GM18868 (cell line): ENCODE measurements around the gene CIAO2B.

Source experiments
- ATAC-seq: cut with Tn5 transposase; IDR thresholded peaks from one replicate; pipeline ENCODE4 v1.9.1; 2021; ENCODE audit warnings: mild to moderate bottlenecking, moderate library complexity; ENCODE audit not compliant: unreplicated experiment

The CIAO2B gene

DNA sequence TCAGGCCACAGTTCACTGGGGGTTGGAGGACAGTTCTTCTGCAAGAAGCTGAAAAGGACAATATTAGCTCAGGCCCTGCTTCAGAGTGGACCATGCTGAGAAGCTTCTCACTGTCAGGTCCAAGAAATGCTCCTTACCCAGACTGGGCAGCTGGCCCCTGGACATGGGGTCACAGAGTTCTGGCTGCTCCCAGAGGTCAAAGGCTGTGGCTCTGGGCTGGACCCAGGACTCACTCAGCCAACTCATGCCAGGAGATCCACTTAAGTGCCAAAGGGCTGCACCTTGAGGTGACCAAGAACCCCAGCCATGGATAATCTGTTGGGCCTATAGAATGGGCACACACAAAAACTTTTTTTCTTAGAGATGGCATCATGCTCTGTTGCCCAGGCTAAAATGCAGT lies 5.2 kb upstream of the CIAO2B start:
- ATAC-seq: no peak

DNA sequence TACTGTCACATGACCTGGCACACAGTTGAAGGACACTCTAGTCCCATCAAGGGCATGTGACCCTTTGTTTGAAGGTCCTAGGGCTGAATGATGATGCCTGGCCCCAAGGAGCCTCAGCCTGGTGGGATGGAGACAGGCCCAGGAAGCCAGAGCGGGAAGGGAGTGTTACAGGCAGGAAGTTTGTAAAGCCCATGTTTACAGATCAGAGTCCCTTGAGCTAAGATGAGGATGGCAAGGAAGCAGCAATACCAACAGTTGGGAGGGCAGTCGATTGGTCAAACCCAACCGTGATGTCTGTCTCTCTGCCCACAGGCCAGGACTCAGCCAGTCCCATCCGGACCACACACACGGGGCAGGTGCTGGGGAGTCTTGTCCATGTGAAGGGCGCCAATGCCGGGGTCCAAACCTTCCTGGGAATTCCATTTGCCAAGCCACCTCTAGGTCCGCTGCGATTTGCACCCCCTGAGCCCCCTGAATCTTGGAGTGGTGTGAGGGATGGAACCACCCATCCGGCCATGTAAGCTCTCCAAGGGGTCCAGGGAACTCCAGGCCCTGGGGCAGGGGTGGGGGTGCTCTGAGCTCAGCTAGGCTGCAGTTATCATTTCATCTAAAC lies 3.6 kb upstream of the CIAO2B start:
- no peak for ATAC-seq

DNA sequence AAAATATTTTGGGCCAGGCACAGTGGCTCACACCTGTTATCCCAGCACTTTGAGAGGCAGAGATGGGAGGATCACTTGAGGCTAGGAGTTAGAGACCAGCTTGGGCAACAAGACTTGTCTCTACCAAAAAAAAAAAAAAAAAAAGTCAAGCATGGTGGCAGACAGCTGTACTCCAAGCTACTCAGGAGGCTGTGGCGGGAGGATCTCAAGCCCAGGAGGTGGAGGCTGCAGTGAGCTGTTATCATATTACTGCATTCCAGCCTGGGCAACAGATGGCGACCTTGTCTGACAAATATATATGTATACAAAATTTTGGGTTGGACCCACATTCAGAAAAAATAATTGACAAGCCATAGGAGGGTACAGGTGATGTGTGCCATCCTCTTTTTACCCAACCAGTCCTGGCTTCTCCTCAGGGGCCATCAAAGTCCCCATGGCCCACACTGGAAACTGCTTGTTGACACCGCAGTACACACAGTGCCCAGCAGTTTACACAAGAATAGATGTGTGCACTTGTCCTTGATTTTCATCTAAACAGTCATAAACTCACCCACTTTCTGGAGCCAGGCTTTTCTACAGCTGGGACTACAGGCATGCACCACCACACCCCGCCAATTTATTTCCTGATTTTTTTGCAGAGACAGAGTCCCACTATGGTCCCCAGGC lies 2.8 kb upstream of the CIAO2B start:
- no peak for ATAC-seq

DNA sequence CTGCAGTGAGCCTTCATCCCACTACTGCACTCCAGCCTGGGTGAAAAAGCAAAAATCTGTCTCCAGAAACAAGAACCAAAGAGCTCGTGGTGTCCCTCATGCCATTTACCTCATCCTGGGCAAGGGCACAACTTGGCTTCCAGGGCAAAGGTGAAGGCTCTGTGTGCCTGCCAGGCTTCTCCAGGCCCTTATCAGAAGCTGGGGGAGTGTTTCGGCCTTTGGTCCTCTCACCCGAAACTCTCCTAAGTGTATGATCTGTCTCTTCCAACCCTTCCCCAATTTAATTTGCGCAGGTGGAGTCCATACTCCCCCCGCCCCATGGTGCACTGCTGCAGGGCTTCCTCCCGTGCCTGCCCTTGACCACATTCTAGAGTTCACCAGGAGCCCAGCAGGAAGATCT lies 2.3 kb upstream of the CIAO2B start:
- ATAC-seq: no peak

DNA sequence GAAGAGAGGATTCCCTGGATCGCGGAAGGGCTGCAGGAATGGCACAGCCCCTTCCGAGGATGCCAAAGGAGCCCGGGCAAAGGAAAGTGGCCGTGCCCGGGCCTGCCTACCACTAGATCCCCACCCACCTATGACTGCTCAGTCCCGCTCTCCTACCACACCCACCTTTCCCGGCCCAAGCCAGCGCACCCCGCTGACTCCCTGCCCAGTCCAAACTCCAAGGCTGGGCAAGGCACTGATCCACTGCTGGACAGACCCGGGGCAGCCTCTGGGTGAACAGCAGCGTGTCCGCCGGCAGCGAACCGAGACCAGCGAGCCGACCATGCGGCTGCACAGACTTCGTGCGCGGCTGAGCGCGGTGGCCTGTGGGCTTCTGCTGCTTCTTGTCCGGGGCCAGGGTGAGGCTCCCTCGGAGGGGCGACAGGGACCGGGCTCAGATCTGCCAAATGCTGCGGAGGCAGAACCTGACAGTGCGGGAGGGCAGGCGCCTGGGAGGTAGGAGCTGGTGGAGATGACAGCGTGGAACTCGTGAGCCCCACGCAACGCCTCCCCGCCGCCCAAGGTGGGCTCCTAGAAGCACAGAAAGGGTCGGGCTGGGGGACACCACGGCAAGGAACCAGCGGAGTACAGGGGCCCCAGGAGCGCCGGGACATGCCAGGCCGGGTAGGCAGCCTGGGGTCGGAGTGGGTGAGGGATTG lies 1.3 kb upstream of the CIAO2B start, which contains the start of gene CES2:
Gene CES2 (plus strand): TSS at position 203 of the 698 bp plus-strand sequence. CDS start 120 bp downstream, at position 323.
- ATAC-seq: no peak

DNA sequence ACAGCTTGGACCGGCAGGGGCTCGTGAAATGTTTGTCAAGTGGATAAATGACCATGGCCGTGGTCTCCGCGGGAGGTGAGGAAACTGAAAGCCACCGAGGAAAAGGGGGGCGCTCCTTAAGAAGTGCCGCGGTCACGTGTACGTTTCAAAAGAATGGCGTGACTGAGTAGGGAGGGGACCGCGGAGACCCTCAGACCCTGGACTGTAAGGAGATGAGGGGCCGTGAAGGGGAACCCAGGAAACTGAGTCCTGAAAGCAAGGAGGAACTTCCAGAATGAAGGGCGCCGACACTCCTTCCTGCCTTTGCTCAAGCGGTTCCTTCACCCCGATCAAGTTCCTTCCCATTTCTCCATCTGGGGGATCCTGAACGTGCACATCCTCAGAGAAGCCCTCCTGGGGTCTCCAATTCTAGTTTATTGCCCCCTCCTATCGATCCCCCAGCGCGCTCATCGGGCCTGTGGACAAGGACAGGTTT lies 674 bp upstream of the CIAO2B start:
- ATAC-seq: peak; percentile 12

DNA sequence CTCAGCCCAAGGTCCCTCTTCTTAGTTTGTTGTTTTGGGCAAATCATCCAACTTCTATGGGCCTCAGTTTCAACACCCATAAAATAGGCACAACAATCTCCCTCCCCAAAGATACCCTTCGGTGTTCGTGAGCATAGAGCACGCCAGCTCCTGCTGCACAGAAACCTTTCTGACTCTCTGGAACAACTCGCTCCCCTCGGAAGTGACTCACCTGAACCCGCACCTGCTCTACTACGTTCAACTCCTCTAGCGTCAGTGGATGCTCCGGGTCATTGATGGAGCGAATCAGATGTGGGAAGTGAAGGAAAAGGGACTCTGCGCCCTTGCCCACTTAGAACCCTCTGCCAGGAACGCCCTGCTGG lies 445 bp downstream of the CIAO2B start:
- no peak for ATAC-seq

DNA sequence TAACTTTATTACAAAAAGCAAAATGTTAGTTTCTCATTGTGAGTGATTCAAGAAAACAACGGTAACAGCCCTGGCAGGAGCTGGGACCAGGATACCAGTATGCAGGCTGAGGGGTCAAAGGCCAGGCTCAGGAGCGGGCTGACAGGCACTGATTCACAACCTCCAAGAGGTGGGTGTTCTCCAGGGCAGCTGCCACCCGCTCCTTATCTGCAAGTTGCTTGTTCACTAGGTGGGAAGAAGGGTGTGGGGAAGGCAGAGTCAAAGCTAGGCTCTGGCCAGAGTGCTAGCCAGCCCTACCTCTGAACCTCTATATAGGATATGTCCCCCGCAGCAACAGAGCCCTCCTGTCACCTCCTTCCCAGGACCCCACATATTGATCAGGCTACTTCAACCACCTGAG lies 2.1 kb downstream of the CIAO2B start:
- ATAC-seq: no peak

DNA sequence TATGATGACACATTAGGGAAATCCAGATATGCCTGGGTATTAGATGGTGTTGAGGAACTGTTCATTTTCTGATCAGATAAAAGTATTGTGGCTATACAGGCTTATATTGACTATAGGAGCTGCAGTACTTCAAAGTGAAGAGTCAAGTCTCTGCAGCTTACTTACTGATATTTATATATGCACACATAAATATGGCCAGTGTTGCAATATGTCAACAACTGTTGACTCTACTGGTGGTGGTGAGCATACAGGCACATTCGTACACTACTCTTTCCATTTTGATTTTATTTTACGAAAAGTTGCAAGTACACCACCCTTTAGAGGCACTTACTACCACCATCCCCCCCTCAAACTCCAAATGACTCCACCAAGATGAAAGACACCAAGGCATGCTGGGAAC lies 2.5 kb downstream of the CIAO2B start:
- no peak for ATAC-seq

DNA sequence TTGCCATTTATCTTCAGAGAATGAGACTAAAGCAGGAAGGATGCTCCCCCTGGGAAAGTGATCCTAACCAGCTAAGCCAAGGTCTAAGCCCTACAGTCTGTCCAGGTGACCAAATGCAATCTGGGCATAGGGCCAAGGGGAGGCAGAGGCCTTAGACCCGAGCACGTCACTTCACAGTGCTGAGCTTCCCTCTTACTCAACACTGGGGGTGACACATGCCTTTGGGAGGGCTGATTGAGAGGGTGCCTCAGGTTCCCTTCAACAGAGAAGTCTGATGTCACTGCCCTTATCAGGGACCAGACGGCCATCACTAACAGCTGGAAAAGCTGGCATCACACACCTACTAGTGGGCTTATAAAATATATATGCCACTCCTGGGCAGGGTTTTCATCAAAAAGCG lies 4.0 kb downstream of the CIAO2B start:
- ATAC-seq: no peak

DNA sequence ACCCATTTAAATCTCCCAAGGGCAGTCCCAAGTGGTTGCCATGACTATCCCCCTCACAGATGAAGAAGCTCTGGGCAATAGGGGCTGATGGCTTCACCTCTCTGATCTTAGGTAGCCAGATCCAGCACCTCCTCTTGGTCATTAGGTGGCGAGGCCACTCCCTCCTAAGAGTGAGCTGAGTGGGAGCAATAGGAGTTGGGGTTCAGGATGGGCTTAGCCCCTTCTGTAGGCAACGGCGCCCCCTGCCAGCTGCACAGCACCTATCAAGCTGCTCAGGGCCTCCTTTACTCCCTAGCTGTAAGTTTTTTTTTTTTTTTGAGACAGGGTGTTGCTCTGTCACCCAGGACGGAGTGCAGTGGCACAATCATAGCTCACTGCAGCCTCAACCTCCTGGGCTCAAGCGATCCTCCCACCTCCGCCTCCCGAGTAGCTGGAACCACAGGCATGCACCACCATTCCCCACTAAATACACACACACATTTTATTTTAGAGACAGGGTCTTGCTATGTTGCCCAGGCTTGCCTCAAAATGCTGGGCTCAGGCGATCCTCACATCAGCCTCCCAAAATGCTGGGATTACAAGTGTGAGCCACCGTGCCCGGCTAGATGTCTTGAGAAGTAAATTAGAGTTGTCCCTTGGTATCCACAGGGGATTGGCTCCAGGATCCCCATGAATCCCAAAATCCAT lies 5.4 kb downstream of the CIAO2B start:
- no peak for ATAC-seq

DNA sequence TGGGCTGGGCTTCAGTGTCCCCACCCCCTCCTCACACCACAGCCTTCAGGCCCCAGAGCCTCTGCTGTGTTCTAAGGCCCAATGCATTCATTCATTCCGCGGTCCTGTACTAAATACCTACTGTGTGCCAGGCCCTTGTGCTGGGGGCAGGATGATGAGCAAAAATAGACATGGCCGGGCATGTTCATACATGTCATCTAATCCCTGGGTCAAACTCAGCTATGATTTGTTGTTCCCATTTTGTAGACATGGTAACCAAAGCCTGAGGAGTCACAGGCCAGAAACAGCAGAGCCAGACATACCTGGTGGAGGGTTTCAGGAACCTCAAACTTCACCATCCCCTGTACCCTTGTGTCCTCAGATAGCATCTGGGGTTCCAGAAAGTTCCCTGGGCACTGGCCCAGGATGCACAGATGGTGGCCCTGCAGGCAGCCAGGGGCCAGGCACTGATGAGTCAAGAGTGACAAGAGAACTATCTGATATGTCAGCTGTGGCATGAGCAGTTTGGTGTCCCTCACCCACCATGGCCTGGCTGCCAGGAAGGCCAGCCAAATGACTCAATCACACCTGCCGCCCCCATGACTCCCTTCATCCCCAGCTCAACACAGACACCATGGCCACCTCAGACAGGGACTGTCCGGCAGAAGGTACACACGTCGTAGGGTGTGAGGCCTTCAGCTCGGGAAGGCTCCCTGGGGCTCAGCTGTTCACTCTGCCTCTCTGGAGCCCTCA lies 6.1 kb downstream of the CIAO2B start:
- ATAC-seq: no peak

DNA sequence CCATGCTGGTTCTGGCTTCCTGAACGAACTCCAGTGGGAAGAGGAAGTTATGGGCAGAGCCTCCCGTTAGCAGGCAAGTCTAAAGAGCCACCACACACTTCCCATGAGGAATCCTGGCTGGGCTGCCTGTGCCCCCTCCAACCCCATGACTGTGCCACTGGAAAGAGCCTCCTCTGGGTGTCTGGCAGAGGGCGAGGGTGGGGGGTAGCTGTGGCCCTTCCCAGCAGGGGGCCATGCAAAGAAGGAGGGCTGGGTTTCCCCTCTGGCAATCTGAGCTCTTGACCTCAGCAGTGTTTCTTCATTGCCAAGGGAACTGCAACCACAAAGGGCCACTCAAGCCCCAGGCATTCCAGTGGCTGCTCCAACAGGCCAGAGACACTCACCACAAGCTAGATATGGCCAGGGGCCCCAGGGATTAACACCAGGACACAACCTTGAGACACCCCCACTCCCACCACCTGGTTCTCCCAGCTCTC lies 7.2 kb downstream of the CIAO2B start:
- ATAC-seq: no peak

DNA sequence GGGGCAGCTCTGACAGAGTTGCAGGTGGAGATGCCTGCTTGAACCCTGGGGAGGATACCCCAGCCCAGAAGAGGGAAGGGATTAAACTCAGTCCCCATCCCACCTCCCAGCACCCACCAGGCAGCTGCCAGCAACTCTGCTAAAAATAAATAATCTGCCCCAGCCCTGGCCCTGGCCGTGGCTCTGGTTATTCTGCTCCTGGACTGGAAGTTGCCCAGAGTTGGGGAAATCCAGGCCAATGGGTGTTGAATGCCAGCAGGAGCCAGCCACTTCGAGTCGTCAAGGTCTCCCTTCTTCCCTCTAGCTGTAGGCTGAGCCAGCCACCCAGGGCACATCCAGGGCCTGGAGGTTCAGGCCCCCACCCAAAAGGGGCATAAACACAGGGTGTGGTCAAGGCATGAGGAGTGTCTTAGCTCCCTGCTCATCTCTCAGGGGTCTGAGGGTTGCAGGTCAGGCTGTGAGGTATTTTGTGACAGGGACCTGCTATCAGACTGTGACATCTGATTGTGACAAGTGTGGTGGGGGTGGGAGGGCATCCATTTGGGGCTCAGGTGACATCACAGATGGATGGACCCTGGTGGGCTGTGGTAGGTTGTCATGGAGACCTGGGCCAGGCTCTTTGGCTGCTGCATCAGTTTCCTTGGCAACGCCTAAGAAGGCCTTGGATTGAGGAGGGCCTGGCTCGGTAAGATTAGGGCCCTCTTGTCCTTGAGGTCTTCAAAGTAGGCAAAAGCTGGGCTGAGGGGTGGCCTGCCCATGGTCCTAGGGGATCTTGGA lies 7.8 kb downstream of the CIAO2B start:
- no peak for ATAC-seq

DNA sequence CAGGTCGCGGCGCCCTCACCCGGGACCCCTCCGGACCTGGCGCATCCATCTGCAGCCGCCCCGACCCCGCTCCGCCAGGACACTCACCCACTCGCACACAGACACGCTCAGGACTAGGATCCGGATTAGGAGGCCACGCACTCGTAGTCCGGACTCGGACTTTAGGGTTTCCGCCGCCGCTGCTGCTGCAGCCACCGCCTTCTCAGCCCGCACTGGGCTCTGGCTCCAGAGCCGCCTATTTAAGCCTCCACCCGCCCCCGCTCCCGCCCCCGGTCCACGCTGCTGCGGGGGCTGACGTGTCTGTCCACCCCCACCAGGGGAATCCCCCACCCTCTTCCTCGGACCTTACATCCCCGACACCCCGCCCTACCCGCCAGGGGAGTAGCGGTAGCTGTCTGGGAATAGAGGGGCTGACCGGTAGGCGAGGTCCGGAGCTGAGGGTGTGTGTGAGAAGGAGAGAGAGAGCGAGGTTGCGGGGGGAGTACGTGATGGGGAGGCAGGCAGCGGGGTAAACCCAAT lies 8.8 kb downstream of the CIAO2B start, which contains the start of gene RRAD:
Gene RRAD (minus strand): TSS at position 214 of the 519 bp plus-strand sequence. CDS start 356 bp downstream, outside the sequence.
- no peak for ATAC-seq

DNA sequence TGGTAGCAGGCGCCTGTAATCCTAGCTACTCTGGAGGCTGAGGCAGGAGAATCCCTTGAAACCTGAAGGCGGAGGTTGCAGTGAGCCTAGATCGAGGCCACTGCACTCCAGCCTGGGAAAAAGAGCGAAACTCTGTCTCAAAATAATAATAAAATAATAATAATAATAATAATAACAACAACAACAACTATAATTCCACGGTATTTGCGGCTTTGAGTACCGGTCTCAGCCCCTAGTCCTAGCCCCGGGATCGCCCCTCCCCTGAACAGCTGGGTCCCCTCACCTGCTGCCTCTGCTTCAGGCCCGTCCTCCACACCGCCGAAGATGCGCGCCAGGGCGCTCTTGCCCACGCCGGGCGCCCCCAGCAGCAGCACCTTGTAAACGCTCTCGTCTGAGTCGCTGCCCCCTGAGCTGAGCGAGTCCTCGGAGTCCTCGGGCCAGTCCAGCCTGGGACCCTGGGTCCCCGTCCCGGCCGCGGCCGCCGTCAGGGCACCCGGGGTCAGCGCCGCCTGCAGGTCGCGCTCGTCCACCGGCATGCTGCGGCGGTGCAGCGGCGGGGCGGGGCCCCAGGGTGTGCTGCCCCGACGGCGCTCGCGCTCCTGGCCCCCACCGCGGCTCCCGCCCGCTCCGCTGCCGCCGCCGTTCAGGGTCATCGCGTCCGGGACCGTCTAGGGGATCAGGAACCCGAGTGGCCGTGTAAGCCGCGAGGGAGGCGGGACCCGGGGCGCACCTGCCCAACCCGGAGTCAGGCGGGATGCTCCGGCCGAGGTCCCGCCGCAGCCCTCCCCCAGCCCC lies 9.5 kb downstream of the CIAO2B start:
- ATAC-seq: no peak

DNA sequence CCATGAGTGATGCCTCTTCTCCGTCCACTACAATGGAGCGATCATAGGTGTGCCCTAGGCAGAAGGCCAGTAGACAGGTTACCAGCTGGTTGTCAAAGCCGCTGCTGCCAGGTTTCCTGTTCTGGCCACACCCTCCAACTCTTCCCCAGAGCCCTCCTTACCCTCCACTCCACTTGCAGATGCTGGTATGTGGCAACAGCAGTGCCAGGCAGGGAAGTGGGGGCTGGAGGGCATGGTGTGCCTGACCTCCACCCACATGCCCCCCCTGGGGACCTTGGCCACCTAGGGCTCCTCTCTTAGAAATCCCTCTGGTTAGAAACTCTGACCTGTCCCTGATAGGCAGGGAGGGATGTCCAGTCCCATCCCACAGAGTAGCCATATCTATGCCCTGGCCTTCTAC lies 10.3 kb downstream of the CIAO2B start:
- ATAC-seq: no peak

DNA sequence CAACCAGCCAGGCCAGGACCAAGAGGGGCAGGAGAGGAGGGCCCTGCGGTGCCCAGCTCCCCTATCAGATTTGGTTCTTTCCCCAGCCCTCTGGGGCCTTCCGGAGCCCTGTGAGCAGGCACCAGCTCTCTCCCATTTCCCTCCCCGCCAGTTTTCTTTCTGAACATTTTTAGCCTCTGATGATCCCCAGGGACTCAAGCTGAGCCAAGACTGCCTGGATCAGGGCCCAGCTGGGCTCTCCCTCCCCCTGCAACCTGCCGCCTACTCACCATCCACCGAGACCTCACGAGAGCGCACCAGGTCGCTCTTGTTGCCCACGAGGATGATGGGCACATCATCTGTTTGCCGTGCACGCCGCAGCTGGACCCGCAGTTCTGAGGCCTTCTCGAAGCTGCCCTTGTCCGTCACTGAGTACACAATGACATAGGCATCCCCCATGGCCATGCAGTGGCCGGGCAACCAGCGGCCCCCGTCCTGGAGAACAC lies 10.9 kb downstream of the CIAO2B start:
- no peak for ATAC-seq
